GM19023 (cell line): ENCODE measurements around the gene CTNNA3.

ENCODE experiments used
- ATAC-seq: cut with Tn5 transposase; IDR thresholded peaks from one replicate; pipeline ENCODE4 v1.9.1; 2021; ENCODE audit warnings: mild to moderate bottlenecking, moderate library complexity; ENCODE audit not compliant: unreplicated experiment

The CTNNA3 gene

GRCh38 chr10:67144530-67144929, 551.5 kb downstream of the CTNNA3 start:
- ATAC-seq: no peak

GRCh38 chr10:67141300-67141699, 554.7 kb downstream of the CTNNA3 start:
- no peak for ATAC-seq

- ATAC-seq: no peak
Observed at GRCh38 chr10:67140641-67141040, 555.4 kb downstream of the CTNNA3 start.

GRCh38 chr10:67127441-67127840, 568.6 kb downstream of the CTNNA3 start:
- ATAC-seq: no peak

- no peak for ATAC-seq
Observed at GRCh38 chr10:67119651-67120050, 576.3 kb downstream of the CTNNA3 start.

- ATAC-seq: no peak
Observed at GRCh38 chr10:67115972-67116371, 580.0 kb downstream of the CTNNA3 start.

- ATAC-seq: no peak
Observed at GRCh38 chr10:67114945-67115344, 581.0 kb downstream of the CTNNA3 start.

GRCh38 chr10:67112765-67113164, 583.2 kb downstream of the CTNNA3 start:
- ATAC-seq: no peak

- ATAC-seq: no peak
Observed at GRCh38 chr10:67110286-67110685, 585.7 kb downstream of the CTNNA3 start.

GRCh38 chr10:67107670-67108069, 588.3 kb downstream of the CTNNA3 start:
- no peak for ATAC-seq

- ATAC-seq: no peak
Observed at GRCh38 chr10:67100951-67101350, 595.0 kb downstream of the CTNNA3 start.

GRCh38 chr10:67098461-67098860, 597.5 kb downstream of the CTNNA3 start:
- ATAC-seq: no peak

- ATAC-seq: no peak
Observed at GRCh38 chr10:67095531-67095930, 600.5 kb downstream of the CTNNA3 start.

- no peak for ATAC-seq
Observed at GRCh38 chr10:67088036-67088435, 608.0 kb downstream of the CTNNA3 start.

- no peak for ATAC-seq
Observed at GRCh38 chr10:67087135-67087425, 608.9 kb downstream of the CTNNA3 start.

GRCh38 chr10:67086327-67087134, 609.5 kb downstream of the CTNNA3 start:
- no peak for ATAC-seq

- ATAC-seq: no peak
Observed at GRCh38 chr10:67079126-67079525, 616.9 kb downstream of the CTNNA3 start.

GRCh38 chr10:67077376-67077775, 618.6 kb downstream of the CTNNA3 start:
- no peak for ATAC-seq

- no peak for ATAC-seq
Observed at GRCh38 chr10:67076144-67076543, 619.9 kb downstream of the CTNNA3 start.

GRCh38 chr10:67075491-67075971, 620.5 kb downstream of the CTNNA3 start:
- ATAC-seq: no peak

GRCh38 chr10:67072654-67073053, 623.3 kb downstream of the CTNNA3 start:
- no peak for ATAC-seq

GRCh38 chr10:67050415-67050814, 645.6 kb downstream of the CTNNA3 start:
- ATAC-seq: no peak

GRCh38 chr10:67049988-67050387, 646.0 kb downstream of the CTNNA3 start:
- ATAC-seq: no peak
